Fibroblast of the aortic adventitia (primary cell): ENCODE measurements around the gene OR6C76. TPM values are rescaled to one million over a fixed set of nuclear protein-coding genes. Genes with fewer than 3 reads are reported as not detected.
"Not testable (repeated sequence)": the region's sequence is repeated elsewhere in the genome, so short reads cannot be mapped to it uniquely, and the experiment has no call there.

Source experiments
- DNase-seq: peaks from one replicate; pipeline ENCODE4 v3.0.0-alpha.2; 2010; ENCODE audit warnings: low read depth
- H3K4me3 ChIP-seq: 2 replicates; pipeline ENCODE4 v1.5.1; 2011; ENCODE audit warnings: low read depth, mild to moderate bottlenecking, control low read depth, low read length, moderate library complexity
- total RNA-seq: library from RNA; depleted of rRNA; stranded (reverse); fragments of >200 nt; gene quantifications from 2 replicates; pipeline ENCODE4 v1.2.3, GENCODE V29; 2012; ENCODE audit warnings: low replicate concordance
- TF ChIP-seq, protein P1 (sequence below): IDR thresholded peaks from 2 replicates; pipeline ENCODE4 v1.5.1; 2011; ENCODE audit warnings: mild to moderate bottlenecking, low read length, control low read depth, inconsistent platforms; ENCODE audit not compliant: insufficient read depth

The OR6C76 gene
- total RNA-seq: not detected in 2 replicates

DNA sequence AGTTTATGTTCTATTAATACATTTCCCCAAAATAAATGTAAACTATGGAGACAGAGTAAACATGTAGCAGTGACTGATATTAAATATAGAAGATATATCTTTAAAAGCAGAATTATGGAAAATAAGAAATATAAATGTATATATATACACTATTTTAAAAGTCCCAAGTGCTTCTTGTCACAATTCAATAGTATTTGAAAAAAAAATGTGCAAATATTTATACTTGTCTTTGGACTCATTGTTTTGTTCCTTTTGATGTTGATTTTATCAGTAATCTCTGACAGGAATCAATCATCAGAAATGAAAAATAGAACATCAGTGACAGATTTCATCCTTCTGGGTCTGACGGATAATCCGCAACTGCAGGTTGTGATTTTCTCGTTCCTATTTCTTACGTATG is at the start of gene OR6C76:
Gene OR6C76, plus strand, starts transcription at position 301 of the 400 bp plus-strand sequence. Its CDS starts 0 bp downstream, at position 301.
- no peak within 1 kb of the TSS for H3K4me3 ChIP-seq
- TF ChIP-seq, protein P1, sequence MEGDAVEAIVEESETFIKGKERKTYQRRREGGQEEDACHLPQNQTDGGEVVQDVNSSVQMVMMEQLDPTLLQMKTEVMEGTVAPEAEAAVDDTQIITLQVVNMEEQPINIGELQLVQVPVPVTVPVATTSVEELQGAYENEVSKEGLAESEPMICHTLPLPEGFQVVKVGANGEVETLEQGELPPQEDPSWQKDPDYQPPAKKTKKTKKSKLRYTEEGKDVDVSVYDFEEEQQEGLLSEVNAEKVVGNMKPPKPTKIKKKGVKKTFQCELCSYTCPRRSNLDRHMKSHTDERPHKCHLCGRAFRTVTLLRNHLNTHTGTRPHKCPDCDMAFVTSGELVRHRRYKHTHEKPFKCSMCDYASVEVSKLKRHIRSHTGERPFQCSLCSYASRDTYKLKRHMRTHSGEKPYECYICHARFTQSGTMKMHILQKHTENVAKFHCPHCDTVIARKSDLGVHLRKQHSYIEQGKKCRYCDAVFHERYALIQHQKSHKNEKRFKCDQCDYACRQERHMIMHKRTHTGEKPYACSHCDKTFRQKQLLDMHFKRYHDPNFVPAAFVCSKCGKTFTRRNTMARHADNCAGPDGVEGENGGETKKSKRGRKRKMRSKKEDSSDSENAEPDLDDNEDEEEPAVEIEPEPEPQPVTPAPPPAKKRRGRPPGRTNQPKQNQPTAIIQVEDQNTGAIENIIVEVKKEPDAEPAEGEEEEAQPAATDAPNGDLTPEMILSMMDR: no peak
- no peak for DNase-seq

GRCh38 chr12:55385891-55386290 is 40.2 kb upstream of the OR6C76 start:
- H3K4me3 ChIP-seq: no peak overlapping the region
- TF ChIP-seq, protein P1: no peak

DNA sequence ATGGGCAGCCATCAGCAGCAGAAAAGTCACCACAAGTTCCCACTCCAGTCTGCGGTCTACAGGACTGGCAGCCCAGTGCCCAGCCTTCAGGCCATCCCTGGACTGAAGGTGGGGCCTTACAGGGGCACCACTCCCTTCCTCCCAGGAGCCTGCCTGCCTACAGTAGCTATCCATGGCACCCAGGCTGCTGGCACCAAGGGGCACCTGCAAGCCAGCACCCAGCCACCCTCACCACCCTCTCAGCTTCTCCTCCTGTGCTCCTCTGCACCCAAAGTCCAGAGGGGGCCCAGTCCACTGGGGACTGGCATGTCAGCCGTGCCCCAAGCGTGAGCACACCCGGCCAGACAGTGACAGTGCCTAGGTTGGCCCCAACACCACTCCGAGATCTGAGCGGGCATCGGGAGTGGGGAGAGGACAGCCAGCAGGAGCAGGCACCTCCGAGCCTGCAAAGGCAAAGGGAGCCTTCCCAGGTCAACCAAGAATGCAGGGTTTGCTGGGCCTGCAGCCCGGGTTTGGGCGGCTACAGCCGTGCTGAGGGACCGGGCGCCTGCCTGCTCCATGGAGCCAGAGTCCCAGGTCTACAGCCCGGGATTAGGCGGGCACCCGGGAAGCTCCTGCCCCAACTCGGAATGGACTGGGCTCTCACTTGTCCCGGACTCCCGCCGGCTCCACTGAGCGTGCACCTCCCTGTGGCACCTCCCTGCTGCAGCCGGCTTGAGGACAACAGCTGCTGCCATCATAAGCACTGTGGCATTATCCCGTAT is 33.8 kb upstream of the OR6C76 start:
- DNase-seq: no peak
- H3K4me3 ChIP-seq: no peak overlapping the region
- TF ChIP-seq, protein P1: no peak

More at GRCh38 chr12:55385891-55386290, 40.2 kb upstream of the OR6C76 start:
- DNase-seq: no peak

DNA sequence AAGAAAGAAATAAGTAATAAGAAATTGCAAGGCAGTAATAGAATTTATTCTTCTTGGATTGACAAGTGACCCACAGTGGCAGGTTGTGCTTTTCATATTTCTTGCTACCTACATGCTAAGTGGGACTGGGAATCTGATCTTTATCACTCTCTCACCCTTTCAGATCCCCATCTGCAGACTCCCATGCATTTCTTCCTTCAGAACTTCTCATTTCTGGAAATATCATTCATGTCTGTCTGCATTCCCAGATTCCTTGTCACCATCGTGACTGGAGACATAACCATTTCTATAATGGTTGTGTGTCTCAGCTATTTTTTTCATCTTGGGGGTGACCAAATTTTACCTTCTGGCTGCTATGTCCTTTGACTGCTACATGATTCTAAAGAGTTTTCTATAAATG is 29.7 kb upstream of the OR6C76 start:
- DNase-seq: no peak
- TF ChIP-seq, protein P1: no peak
- H3K4me3 ChIP-seq: no peak overlapping the region

DNA sequence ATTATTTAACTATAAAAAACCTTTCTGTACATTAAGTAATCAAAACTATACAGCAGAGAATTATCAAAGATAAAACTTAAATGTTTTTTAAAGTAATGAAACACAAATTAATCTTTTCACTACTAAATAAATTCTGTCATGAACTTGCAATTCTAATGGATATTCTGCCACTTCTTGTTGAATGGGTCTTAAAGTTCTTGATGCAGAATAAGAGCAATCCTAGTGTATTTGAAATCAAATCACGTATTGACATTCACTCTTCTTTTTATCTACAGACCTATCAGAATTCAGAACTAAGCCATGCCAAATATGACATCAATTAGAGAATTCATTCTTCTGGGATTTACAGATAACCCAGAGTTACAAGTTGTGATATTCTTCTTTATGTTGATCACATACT is 25.8 kb upstream of the OR6C76 start, which contains the start of gene OR6C65:
Gene OR6C65, plus strand, starts transcription at position 301 of the 400 bp plus-strand sequence. Its CDS starts 0 bp downstream, at position 301.
- TF ChIP-seq, protein P1: no peak
- H3K4me3 ChIP-seq: no peak within 1 kb of the TSS
- DNase-seq: no peak

GRCh38 chr12:55407866-55408265 is 18.2 kb upstream of the OR6C76 start:
- TF ChIP-seq, protein P1: no peak
- no peak overlapping the region for H3K4me3 ChIP-seq
- no peak for DNase-seq

GRCh38 chr12:55409133-55409532 is 16.9 kb upstream of the OR6C76 start:
- not testable (repeated sequence) for DNase-seq, H3K4me3 ChIP-seq

DNA sequence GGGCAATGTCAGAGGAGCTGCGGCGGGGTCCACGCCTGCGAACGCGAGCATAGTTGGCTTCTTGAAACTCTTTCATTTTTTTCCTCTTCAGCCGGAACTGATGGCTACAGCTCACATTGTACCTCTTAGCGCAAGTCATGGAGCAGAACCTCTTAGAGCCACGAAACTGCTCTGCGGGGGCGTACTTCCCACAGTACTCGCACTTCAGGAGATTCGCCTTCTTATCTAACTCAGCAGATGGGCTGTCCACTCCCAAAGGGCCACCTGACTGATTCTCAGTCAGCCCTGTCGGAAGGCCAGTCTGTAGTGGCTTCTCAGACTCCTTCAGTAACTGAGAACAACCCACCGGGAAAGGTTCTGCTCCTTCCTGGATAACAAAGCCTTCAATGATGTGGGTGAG is 13.9 kb upstream of the OR6C76 start:
- not testable (repeated sequence) for DNase-seq, H3K4me3 ChIP-seq

DNA sequence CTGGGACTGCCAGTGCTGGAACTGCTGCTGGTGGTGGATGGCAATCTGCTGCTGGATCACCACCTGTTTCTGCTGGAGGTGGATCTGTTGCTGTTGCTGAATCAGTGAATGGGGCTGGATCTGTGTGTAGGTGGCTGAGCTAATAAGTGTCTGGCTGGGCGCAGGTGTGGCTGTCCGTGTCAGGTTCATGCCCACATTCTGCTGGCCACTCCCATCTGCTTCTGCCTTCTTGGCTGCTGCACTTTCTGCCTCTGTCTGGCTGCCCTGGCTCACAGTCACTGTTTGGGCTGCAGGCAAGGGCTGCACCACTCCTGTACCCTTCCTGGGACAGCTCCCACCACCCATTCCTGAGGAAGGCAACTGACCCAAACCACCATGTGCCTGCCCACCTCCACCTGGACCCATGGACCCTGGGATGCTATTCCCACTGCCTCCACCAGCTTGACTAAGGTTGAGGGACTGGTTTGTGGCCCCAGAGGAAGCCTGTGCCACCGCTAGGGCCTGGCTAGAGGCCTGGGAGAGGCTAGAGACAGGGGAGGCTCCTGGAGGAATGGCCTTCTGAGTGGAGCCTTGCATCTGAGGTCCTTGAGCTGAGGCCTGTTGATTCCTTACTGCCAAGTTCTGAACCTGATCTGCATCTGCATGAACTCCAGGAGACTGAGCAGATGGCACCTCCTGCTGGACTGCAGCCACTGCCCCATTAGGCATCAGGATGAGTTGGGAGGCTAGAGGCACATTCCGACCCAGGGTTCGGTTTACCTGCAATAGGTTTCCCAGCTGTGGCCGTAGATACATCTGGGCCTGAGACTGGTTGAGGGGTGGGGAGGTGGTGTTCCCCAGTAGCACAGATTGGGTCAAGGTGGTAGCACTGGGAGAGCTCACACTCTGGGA is 12.3 kb upstream of the OR6C76 start:
- not testable (repeated sequence) for H3K4me3 ChIP-seq, DNase-seq

- not testable (repeated sequence) for DNase-seq, H3K4me3 ChIP-seq
These were observed 11.6 kb upstream of the OR6C76 start for GRCh38 chr12:55414396-55414823.
